H1 (cell line): ENCODE results near the gene HBS1L. TPM values are rescaled to one million over a fixed set of nuclear protein-coding genes. Genes with fewer than 3 reads are reported as not detected.

Source experiments
- CTCF ChIA-PET: fragments of 300-600 bp; sonication (Branson Sonifier 250); formaldehyde crosslinking; loops from one replicate; lab custom pipeline; 2021; ENCODE audit not compliant: partially characterized antibody; lab: Charles Lee
- POLR2A ChIA-PET: fragments of 300-600 bp; sonication (Branson Sonifier 250); formaldehyde crosslinking; loops from one replicate; lab custom pipeline; 2021; ENCODE audit warnings: inconsistent platforms; ENCODE audit not compliant: partially characterized antibody; lab: Charles Lee
- DNase-seq, 2 experiments: peaks; one replicate each; pipeline versions ENCODE4 v3.0.0 to v3.0.0-alpha.2; 2010 to 2022; ENCODE audit warnings: low spot score in 2 of 2, low read depth in 1 of 2, mixed read lengths in 1 of 2
- FAIRE-seq: peaks from 2 replicates; lab custom pipeline; 2011; peaks lifted over from hg19 to GRCh38; lab: Jason Lieb, UNC
- H2AFZ ChIP-seq: 2 replicates; pipeline ENCODE4 v1.8.1; 2012; ENCODE audit warnings: low read length, inconsistent platforms
- H2AK5ac ChIP-seq: 2 replicates; pipeline ENCODE4 v1.6.1; 2013; ENCODE audit warnings: low read depth, low read length
- H2BK120ac ChIP-seq: replicated peaks from 2 replicates; pipeline ENCODE3; 2013; ENCODE audit warnings: low read depth, low read length, inconsistent platforms
- H2BK12ac ChIP-seq: 2 replicates; pipeline ENCODE4 v1.6.1; 2013; ENCODE audit warnings: low read depth, low read length
- H2BK15ac ChIP-seq: 2 replicates; pipeline ENCODE4 v1.6.1; 2013; ENCODE audit warnings: low read length
- H2BK20ac ChIP-seq: 2 replicates; pipeline ENCODE4 v1.6.1; 2013; ENCODE audit warnings: low read length
- H2BK5ac ChIP-seq: 2 replicates; pipeline ENCODE4 v1.6.1; 2013; ENCODE audit warnings: low read depth, low read length
- H3K14ac ChIP-seq: 2 replicates; pipeline ENCODE4 v1.6.1; 2013; ENCODE audit warnings: inconsistent platforms; ENCODE audit not compliant: insufficient read length
- H3K18ac ChIP-seq: 2 replicates; pipeline ENCODE4 v1.6.1; 2013; ENCODE audit warnings: low read length; ENCODE audit errors: extremely low read depth
- H3K23ac ChIP-seq: 2 replicates; pipeline ENCODE4 v1.6.1; 2013; ENCODE audit warnings: inconsistent platforms; ENCODE audit not compliant: insufficient read length
- H3K23me2 ChIP-seq: 2 replicates; pipeline ENCODE4 v1.6.1; 2013; ENCODE audit warnings: low read depth, low read length
- H3K27ac ChIP-seq: 2 replicates; pipeline ENCODE4 v1.6.1; 2011; ENCODE audit warnings: low read depth, low read length, inconsistent platforms
- H3K27me3 ChIP-seq, 4 experiments: replicated peaks in 1 of 4; 1 replicate in 1 of 4; 2 replicates in 3 of 4; pipeline versions ENCODE4 v1.6.1 to v1.8.1; 2011 to 2013; ENCODE audit warnings: low read length in 3 of 4, mild to moderate bottlenecking in 3 of 4, inconsistent platforms in 2 of 4, mixed read lengths in 2 of 4, moderate library complexity in 1 of 4; ENCODE audit not compliant: control insufficient read depth in 3 of 4, insufficient read depth in 3 of 4; ENCODE audit errors: extremely low read depth in 1 of 4
- H3K36me3 ChIP-seq, 4 experiments: 2 replicates each; pipeline versions ENCODE4 v1.6.1 to v1.8.1; 2011 to 2013; ENCODE audit warnings: mild to moderate bottlenecking in 4 of 4, low read length in 3 of 4, moderate library complexity in 2 of 4, control low read depth in 1 of 4, inconsistent platforms in 1 of 4; ENCODE audit not compliant: insufficient read depth in 4 of 4, control insufficient read depth in 2 of 4
- H3K4ac ChIP-seq: replicated peaks from 2 replicates; pipeline ENCODE3; 2013; ENCODE audit warnings: low read length, low read depth, mixed read lengths, inconsistent platforms; ENCODE audit not compliant: insufficient read length
- H3K4me1 ChIP-seq, 4 experiments: replicated peaks in 1 of 4; 1 replicate in 1 of 4; 2 replicates in 3 of 4; pipeline versions ENCODE4 v1.6.1 to v1.8.1; 2011 to 2013; ENCODE audit warnings: low read length in 3 of 4, inconsistent platforms in 2 of 4, mixed read lengths in 1 of 4; ENCODE audit not compliant: insufficient read depth in 4 of 4, control insufficient read depth in 3 of 4
- H3K4me2 ChIP-seq, 2 experiments: 2 replicates each; pipeline versions ENCODE4 v1.6.1 to v1.8.1; 2011 to 2013; ENCODE audit warnings: low read depth in 2 of 2, low read length in 2 of 2, control low read depth in 1 of 2, inconsistent platforms in 1 of 2, mild to moderate bottlenecking in 1 of 2; ENCODE audit not compliant: insufficient read depth in 1 of 2
- H3K4me3 ChIP-seq, 4 experiments: fragments of 200-600, 300-600 bp in 1 of 4; sonication (generic), shearing (Covaris generic), sonication (Bioruptor Twin) in 1 of 4; 2 replicates each; pipeline versions ENCODE4 v1.5.1 to v1.8.1; 2011 to 2016; ENCODE audit warnings: low read length in 4 of 4, low read depth in 3 of 4, control low read depth in 2 of 4, inconsistent platforms in 2 of 4, mild to moderate bottlenecking in 2 of 4, mixed read lengths in 1 of 4, moderate library complexity in 1 of 4; ENCODE audit not compliant: insufficient read depth in 2 of 4; ENCODE audit errors: extremely low read depth in 1 of 4
- H3K56ac ChIP-seq: replicated peaks from 2 replicates; pipeline ENCODE3; 2013; ENCODE audit warnings: low read depth, mild to moderate bottlenecking, mixed read lengths, low read length, inconsistent platforms; ENCODE audit not compliant: insufficient read length
- H3K79me1 ChIP-seq: 2 replicates; pipeline ENCODE4 v1.6.1; 2013; ENCODE audit warnings: low read depth, low read length, control low read depth
- H3K79me2 ChIP-seq, 2 experiments: 2 replicates each; pipeline versions ENCODE4 v1.6.1 to v1.8.1; 2012 to 2013; ENCODE audit warnings: low read length in 2 of 2, mild to moderate bottlenecking in 2 of 2, inconsistent platforms in 1 of 2; ENCODE audit not compliant: insufficient read depth in 2 of 2, control insufficient read depth in 1 of 2
- H3K9ac ChIP-seq, 4 experiments: replicated peaks in 1 of 4; 1 replicate in 1 of 4; 2 replicates in 3 of 4; pipeline versions ENCODE4 v1.6.1 to v1.8.1; 2011 to 2013; ENCODE audit warnings: low read depth in 3 of 4, low read length in 3 of 4, control low read depth in 2 of 4, mild to moderate bottlenecking in 2 of 4, moderate library complexity in 2 of 4, inconsistent platforms in 1 of 4; ENCODE audit errors: extremely low read depth in 1 of 4
- H3K9me3 ChIP-seq, 2 experiments: 2 replicates each; pipeline versions ENCODE4 v1.6.1 to v1.8.1; 2012 to 2013; ENCODE audit warnings: mild to moderate bottlenecking in 2 of 2, moderate library complexity in 2 of 2, control low read depth in 1 of 2, inconsistent platforms in 1 of 2, low read depth in 1 of 2, low read length in 1 of 2, mixed read lengths in 1 of 2; ENCODE audit not compliant: insufficient read depth in 2 of 2
- H4K20me1 ChIP-seq, 2 experiments: replicated peaks in 1 of 2; 2 replicates each; pipeline versions ENCODE3 to v1.8.1; 2011 to 2013; ENCODE audit warnings: inconsistent platforms in 2 of 2, low read length in 2 of 2, mild to moderate bottlenecking in 1 of 2; ENCODE audit not compliant: insufficient read depth in 2 of 2, control insufficient read depth in 1 of 2
- H4K5ac ChIP-seq: 2 replicates; pipeline ENCODE4 v1.6.1; 2013; ENCODE audit warnings: low read length, low read depth, mixed read lengths, inconsistent platforms; ENCODE audit not compliant: insufficient read length
- H4K8ac ChIP-seq: 2 replicates; pipeline ENCODE4 v1.8.0; 2013; ENCODE audit warnings: mild to moderate bottlenecking, moderate library complexity, low read length, inconsistent platforms; ENCODE audit not compliant: insufficient read depth; ENCODE audit errors: extremely low read depth
- H4K91ac ChIP-seq: replicated peaks from 2 replicates; pipeline ENCODE3; 2013; ENCODE audit warnings: low read length, mixed read lengths, inconsistent platforms; ENCODE audit not compliant: insufficient read length
- CBX8 ChIP-seq: fragments of 300-800, 300-1000 bp; sonication (generic); IDR thresholded peaks from 2 replicates; pipeline ENCODE4 v1.7.1; 2016; ENCODE audit warnings: low read depth, low read length, borderline replicate concordance
- WGBS, 2 experiments: shearing (Covaris generic) in 1 of 2; methylation state at CpG; one replicate each; pipeline versions ENCODE4 v1.1.6 to v1.1.7; 2013 to 2015; ENCODE audit warnings: low lambda C conversion rate in 2 of 2, mixed read lengths in 2 of 2, inconsistent platforms in 1 of 2, low coverage in 1 of 2, missing lambda C conversion rate in 1 of 2; ENCODE audit not compliant: insufficient replicate concordance in 2 of 2, insufficient coverage in 1 of 2, insufficient read length in 1 of 2; ENCODE audit errors: extremely low coverage in 1 of 2, missing lambda C conversion rate in 1 of 2; 5-methylcytosine and 5-hydroxymethylcytosine counted together
- polyA plus RNA-seq, 7 experiments: library from polyadenylated mRNA; depleted of rRNA in 3 of 7; stranded (reverse) in 5 of 7; unstranded in 2 of 7; fragments of >200 nt in 5 of 7; fragments of 200-250 nt in 2 of 7; gene quantifications; 1 replicate in 5 of 7; 2 replicates in 1 of 7; 4 replicates in 1 of 7; pipeline versions ENCODE4 v1.2.1 to v1.2.3, GENCODE V29; 2011 to 2013; ENCODE audit warnings: missing spikeins in 2 of 7, mixed read lengths in 2 of 7
- total RNA-seq: library from RNA; stranded (reverse); fragmentation: NEBNext Ultra II Directional; extraction: Animal tissue kit (Norgen Biotek cat#: 25700); gene quantifications from 2 replicates; pipeline ENCODE4 v1.2.1, GENCODE V29; 2021

HBS1L gene
- total and polyA plus RNA-seq, 2 of the 8 experiments (the other 6 are each of a cell fraction or from before 2014, with no cell fraction given), result 28.1 to 97.1 TPM

DNA sequence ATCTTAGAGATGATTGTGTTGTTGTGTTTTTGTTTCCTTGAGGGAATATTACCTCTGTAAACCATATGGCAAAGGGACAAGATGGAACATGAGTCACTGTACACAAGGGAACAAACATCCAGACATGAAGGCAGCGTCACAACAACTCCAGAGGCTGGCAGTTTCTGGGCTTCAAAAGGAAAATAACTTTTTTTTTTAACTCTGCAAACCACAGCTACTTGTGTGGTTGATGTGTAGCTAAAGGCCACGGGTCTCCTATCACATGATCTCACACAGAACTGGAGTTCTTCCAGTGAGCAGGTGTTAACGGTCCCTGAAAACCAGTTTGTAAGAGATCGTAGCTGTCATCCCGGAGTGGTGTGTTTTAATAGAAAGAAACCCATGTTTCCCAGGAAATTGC, 33.2 kb upstream of the HBS1L start:
- Histone ChIP-seq H3K23me2 (no peaks in the 10 kb centered on the region), H2BK15ac (no peak overlapping the region), H3K18ac (no peak overlapping the region), H3K79me2 (no peaks in the 10 kb centered on the region), H4K5ac (no peak overlapping the region), H3K4me2 (no peak overlapping the region), H3K27ac (no peak overlapping the region), H3K9ac (no peak overlapping the region), H4K91ac (no peak overlapping the region), H4K20me1 (no peaks in the 10 kb centered on the region), H4K8ac (no peak overlapping the region), H2AK5ac (no peak overlapping the region), H2BK120ac (no peak overlapping the region), H3K9me3 (no peaks in the 10 kb centered on the region), H2BK12ac (no peak overlapping the region), H3K36me3 (no peaks in the 10 kb centered on the region), H3K79me1 (no peaks in the 10 kb centered on the region), H3K56ac (no peak overlapping the region), H2BK5ac (no peak overlapping the region), H3K27me3 (no peaks in the 10 kb centered on the region; a peak in 1 of 7 replicates), H2BK20ac (no peak overlapping the region), H3K4me3 (no peak overlapping the region), H3K4me1 (no peaks in the 10 kb centered on the region; a peak in 2 of 7 replicates), H2AFZ (no peak overlapping the region), H3K4ac (no peak overlapping the region), H3K23ac (no peak overlapping the region), H3K14ac (no peak overlapping the region)
- POLR2A ChIA-PET, result interaction anchor here (1.3 kb wide), 1 partner anchor 34 kb away, joined by 4 read pairs; the partner anchor contains the start of gene HBS1L
- CTCF ChIA-PET, result interaction anchor here (1.0 to 3.1 kb wide), 16 partner anchors 10 to 359 kb away, joined by 3 to 12 read pairs (median 4); partner anchors contain the start of gene HBS1L
- 88% methylated on average over 5 of the region's 5 CpGs; no CpG with 5 or more reads in 1 of the 2 experiments for WGBS, 2 experiments
- TF ChIP-seq CBX8, result no peak
- DNase-seq (no peak), FAIRE-seq (no peak)
